Activated T-cell treated with anti-CD3 and anti-CD28 coated beads, Interleukin-2, amount 50 U/mL, for 48 hours (primary cell): Measurements from ENCODE around the gene LCE1F.

ENCODE experiments used
- DNase-seq, 2 experiments: peaks; one replicate each; pipeline ENCODE4 v3.0.0-alpha.2; 2020

LCE1F gene

GRCh38 chr1:152777510-152778137 is 2.7 kb downstream of the LCE1F start:
- DNase-seq: peak in 1 of 2 experiments; percentile 20

DNA sequence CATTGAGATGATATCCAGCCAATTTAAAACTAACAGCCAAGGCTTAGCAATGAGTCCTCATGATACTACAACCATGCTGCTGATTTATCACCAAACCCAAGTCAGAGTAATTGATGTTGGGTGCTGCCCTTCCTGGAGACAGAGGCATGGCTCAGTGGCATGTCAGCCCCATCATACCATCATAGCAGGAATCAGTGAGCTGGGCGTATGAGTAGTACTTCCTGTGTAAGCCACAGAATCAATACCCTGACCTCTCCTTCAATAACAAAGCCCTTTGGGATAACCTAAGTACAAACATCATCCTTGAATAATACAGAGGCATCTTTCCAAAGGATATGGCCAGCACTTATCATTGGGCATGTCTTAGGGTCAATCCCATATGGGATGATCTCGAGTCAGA is 8.2 kb downstream of the LCE1F start:
- no peak for DNase-seq

DNA sequence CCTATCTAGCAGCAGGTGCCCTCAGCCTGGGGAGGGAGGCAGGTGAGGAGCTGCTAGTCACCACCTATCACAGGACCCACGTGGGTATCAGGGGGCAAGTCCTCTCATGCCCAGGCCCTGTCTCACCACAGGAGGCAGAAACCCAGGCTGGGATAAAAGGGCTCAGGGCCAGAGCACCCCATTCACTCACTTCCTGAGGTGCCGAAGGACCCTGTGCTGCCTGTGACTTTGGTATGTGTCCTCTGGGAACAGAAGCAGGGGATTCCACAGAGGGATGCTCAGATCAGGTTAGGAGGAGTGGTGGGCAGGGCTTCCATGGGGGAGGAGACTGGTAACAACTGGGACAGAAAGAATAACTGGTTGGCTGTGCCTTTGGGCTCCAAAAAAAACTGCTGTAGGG is 11.1 kb downstream of the LCE1F start, which contains the start of gene LCE1E:
Gene LCE1E, plus strand, starts transcription at position 181 of the 400 bp plus-strand sequence. CDS start 1,043 bp downstream, outside the sequence.
- no peak for DNase-seq

DNA sequence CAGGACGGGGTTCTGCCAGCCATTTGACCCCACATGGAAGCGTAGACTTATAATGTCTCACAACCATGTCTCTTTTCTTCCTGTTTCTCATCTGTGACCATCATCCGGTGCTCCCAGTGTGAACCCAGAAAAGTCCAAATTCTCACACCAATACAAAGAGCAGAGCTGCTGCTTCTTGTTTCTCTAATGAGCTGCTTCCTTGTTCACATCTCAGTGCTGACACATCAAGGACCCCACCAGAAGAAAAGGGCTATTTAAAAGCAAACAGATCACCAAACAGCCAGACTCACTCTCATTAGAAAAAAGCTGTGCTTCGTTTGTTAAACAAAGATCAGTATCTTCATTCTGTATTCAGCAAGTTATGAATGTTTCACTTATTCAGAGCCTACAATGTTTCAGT is 20.7 kb downstream of the LCE1F start:
- DNase-seq: no peak

GRCh38 chr1:152796421-152796820 is 21.5 kb downstream of the LCE1F start, which contains the start of gene LCE1D:
Gene LCE1D, plus strand, starts transcription at chr1:152796721. Its CDS starts 1,074 bp downstream, at chr1:152797795.
- no peak for DNase-seq

GRCh38 chr1:152801333-152801732 is 26.4 kb downstream of the LCE1F start:
- DNase-seq: no peak

GRCh38 chr1:152806576-152806975 is 31.6 kb downstream of the LCE1F start, which contains the start of gene LCE1C:
Gene LCE1C, minus strand, starts transcription at chr1:152806651. Its CDS starts 1,173 bp downstream, at chr1:152805478.
- DNase-seq: no peak

- DNase-seq: no peak
Observed at GRCh38 chr1:152811050-152811449, 36.1 kb downstream of the LCE1F start.

GRCh38 chr1:152811671-152812070 is 36.7 kb downstream of the LCE1F start, which contains the start of gene LCE1B:
Gene LCE1B, plus strand, starts transcription at chr1:152811971. Its CDS starts 476 bp downstream, at chr1:152812447.
- no peak for DNase-seq

- DNase-seq: no peak
Observed at GRCh38 chr1:152817309-152817708, 42.4 kb downstream of the LCE1F start.

DNA sequence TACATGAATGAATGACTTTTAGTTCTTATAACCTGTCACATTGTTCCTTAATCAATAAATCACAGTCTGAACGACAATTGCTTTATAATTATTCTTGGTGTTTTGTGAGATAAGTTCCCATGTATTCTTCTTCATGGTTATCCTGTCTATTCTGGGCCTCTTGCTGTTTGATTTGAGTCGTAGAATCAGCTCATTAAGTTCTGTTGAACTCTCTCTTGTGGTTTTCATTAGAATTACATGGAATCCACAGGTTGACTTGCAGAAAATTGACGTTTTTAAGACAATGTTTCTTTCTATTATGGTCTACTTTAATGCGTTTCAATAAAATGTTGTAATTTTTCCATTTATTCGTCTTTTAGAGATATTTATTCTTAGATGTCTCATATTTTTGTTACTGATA is 48.4 kb downstream of the LCE1F start:
- no peak for DNase-seq

- no peak for DNase-seq
Observed at GRCh38 chr1:152824964-152825363, 50.0 kb downstream of the LCE1F start.
